DMS 273 treated with DMSO at 0.1 percent for 48 hours (cell line): ENCODE measurements around the gene FILIP1.
A peak's percentile ranks its signal among the peaks of the same experiment; 100 is the strongest.

ENCODE experiments used
- DNase-seq: peaks from one replicate; lab custom pipeline; 2025; lab: John Stamatoyannopoulos, UW

Gene FILIP1

GRCh38 chr6:75291744-75292143, 201.9 kb downstream of the FILIP1 start:
- DNase-seq: no peak

- no peak for DNase-seq
Measured at GRCh38 chr6:75291331-75291730, 202.3 kb downstream of the FILIP1 start.

DNA sequence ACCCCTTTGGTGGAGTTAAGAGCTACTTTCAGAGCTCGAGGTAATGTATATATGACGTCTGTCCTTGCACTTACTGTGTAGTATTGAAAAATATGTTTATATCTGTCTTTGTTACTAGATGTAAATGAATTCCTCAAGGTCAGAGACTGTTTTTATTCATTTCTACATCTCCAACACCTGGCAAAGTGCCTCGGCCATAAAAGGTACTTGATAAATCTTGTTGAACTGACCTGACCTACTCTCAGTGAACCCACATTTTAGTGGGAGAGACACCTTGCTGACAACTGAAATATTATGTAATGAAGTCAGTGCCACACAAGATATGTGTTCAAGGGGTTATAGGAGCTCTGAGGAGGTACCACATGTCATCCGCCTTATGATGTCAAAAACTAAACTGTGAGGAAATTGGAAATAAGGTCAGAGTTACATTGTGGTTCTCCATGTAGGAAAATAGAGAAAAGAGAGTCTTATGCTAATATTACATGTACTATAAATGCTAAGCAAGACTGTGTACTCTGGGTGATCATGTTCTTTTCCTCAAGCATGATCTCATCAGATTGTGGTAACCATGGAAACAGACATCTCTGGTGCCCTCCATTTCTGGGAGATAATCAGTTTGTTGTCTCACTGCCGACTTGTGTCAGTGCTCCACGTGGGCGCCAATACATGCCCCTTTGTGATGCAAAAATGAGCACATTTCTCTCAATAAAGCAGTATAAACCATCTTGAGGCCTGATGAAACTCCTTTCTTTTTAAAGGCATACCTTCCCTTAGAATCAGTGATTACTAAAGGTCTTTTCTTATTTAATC, 203.3 kb downstream of the FILIP1 start:
- no peak for DNase-seq

DNA sequence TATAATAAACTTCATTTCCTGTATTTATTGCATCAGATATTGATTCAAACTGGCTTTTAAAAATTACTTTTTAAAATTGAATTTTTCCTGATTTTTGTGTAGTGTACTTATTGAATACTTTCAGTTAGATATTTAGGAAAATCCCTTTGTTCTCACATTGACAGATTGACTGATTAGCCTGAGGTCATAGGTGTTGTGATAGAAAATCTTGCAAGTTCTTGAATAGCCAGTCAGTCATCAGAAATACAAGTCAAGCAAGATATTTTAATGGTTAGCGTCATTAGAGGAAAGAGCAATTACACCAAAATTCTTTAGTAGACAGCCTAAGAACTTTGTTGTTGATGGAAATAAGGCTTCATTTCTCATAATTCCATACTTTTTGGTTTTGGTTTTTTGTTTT, 205.6 kb downstream of the FILIP1 start:
- DNase-seq: no peak

- no peak for DNase-seq
Measured at GRCh38 chr6:75287424-75287823, 206.2 kb downstream of the FILIP1 start.

DNA sequence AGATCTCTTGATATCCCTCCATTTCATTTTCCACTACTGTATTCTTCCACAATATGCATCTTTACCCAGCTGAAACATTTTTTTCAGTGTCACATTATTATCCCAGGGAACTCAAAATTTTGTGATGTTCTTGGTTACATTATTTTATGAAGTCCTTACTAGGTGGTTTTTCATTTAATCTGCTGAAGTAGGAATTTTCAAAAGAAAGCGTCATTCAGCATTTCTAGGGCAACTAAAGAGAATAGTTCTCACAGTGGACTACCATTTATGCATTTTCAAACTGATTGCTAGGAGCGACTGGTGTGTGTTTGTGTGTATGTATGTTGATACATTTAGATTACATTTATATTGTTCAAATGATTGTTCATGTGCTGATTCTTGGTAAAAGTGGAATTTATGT, 206.6 kb downstream of the FILIP1 start:
- DNase-seq: no peak

GRCh38 chr6:75285283-75285639, 208.3 kb downstream of the FILIP1 start:
- DNase-seq: no peak

- peak; percentile 97 for DNase-seq
Measured at GRCh38 chr6:75284632-75285282, 208.8 kb downstream of the FILIP1 start, which contains the start of gene TMEM30A. TSS of gene TMEM30A (minus strand) at chr6:75284792. CDS start at chr6:75284638, 154 bp downstream.

- no peak for DNase-seq
Measured at GRCh38 chr6:75283907-75284631, 209.5 kb downstream of the FILIP1 start.

- no peak for DNase-seq
Measured at GRCh38 chr6:75282706-75283105, 210.9 kb downstream of the FILIP1 start.

GRCh38 chr6:75281653-75282052, 211.9 kb downstream of the FILIP1 start:
- no peak for DNase-seq

- no peak for DNase-seq
Measured at GRCh38 chr6:75280131-75280855, 213.3 kb downstream of the FILIP1 start.

- DNase-seq: no peak
Measured at GRCh38 chr6:75279418-75279817, 214.2 kb downstream of the FILIP1 start.

- no peak for DNase-seq
Measured at GRCh38 chr6:75278474-75279077, 215.0 kb downstream of the FILIP1 start.

- no peak for DNase-seq
Measured at GRCh38 chr6:75275067-75275466, 218.5 kb downstream of the FILIP1 start.

DNA sequence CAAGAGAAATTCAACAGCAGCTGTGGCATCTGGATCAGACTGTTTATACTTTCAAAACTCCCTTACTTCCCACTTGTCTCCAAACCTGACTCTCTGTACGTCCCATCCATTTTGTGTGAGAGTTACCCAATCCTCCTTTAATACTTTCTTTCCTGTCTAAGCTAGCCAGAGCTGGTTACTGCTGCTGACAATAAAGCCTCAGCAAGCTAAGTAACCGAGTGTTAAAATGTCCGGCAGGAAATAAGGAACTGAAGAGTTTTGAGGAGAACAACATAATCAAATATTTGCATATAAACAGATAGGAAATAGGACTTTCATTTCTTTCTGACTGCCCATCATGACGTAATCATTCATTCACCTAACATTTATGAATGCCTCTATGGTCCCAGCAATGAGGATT, 220.6 kb downstream of the FILIP1 start:
- no peak for DNase-seq

DNA sequence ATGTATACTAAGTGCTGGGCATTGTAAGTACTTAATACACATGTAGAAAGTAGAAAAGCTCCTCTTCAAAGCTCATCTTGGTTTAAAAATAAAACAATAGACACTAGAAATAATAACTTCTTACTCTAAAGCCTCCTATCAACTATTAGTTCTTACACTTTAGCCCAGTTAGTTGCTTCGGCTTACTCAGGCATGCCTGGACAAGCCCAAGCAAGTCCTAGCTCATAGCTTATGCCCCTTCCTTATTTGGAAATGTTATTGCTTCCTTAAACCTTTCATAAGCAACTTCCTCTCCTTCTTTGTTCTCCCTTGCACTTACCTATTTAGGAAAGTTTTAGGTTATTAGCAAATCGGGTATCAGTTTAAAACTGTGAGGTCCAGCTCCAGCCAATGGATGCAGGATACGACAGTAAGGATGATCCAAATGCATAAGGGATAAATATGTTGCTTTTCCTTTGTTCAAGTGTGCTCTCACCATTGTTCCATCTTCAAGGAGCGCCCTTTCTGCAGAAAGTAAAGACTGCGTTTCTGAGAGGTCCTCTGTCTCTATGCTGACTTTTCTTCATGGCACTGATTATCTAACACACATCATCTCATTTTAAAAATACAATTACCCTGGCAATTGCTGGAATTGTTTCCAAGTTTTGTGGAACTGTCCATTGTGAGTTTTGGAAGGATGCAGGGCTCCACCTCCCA, 221.3 kb downstream of the FILIP1 start:
- DNase-seq: no peak

- DNase-seq: no peak
Measured at GRCh38 chr6:75268988-75269354, 224.6 kb downstream of the FILIP1 start.

GRCh38 chr6:75268121-75268987, 225.2 kb downstream of the FILIP1 start:
- no peak for DNase-seq

DNA sequence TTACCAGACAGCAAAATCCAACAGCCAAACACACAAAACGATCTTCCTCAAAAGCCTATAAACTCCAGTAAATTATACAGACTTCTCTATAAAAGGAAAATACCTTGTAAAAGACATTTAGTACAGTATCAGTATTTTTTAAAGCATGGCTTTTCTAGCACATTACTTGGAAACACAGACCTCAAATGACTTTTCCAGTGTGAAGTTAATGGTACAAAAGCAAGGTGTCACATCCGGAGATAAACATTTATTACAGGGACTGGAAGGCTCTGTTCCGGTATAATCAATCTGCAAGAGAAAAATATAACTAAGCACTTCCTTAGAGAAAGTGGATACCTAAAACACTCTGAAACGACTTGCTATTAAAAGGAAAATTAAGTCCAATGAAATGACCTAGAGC, 226.1 kb downstream of the FILIP1 start:
- DNase-seq: no peak
